ENCODE results near the gene DOP1A.

DOP1A gene

DNA sequence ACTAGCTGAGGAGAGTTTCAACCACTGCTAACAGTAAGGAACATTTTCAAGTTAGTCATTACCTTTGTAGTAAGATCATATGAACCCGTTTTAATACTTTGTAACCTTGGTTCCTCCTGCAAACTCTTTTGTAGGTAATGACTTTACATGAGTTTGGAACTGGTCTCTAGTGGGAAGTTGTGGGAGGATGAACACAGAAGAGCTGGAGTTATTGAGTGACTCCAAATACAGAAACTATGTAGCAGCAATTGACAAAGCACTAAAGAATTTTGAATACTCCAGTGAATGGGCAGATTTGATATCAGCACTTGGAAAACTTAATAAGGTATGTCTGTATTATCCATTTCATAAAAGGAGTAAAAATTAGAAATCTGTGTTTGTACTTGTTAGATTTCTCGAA, 29.3 kb downstream of the DOP1A start:
- Histone ChIP-seq H3K14ac (ENCODE audit: low read length) (no peak overlapping the region), H3K18ac (ENCODE audit: low read length) (no peak overlapping the region), H3K4ac (ENCODE audit: low read length) (no peak overlapping the region), H2BK12ac (ENCODE audit: low read length) (no peak overlapping the region), H3K9ac (ENCODE audit: low read depth, low read length, poor library complexity) (no peak overlapping the region), H3K9me3 (replicated peaks in 1 of 2; ENCODE audit: control insufficient read depth in 2 of 2, insufficient read depth in 1 of 2, low read depth in 1 of 2, low read length in 2 of 2) (no peaks in the 10 kb centered on the region), H2BK15ac (ENCODE audit: low read length) (no peak overlapping the region), H3K27me3 (ENCODE audit: control insufficient read depth in 3 of 3, insufficient read depth in 3 of 3, low read depth in 1 of 3, low read length in 3 of 3) (no peaks in the 10 kb centered on the region), H2BK120ac (ENCODE audit: low read depth, low read length) (no peak overlapping the region), H3K23ac (ENCODE audit: low read depth, low read length, poor library complexity) (no peak overlapping the region), H3K4me1 (ENCODE audit: control insufficient read depth in 2 of 2, insufficient read depth in 1 of 2, low read depth in 1 of 2, low read length in 2 of 2) (no peaks in the 10 kb centered on the region), H2BK5ac (ENCODE audit: low read length) (no peak overlapping the region), H3K36me3 (replicated peaks in 1 of 2; ENCODE audit: control insufficient read depth in 2 of 2, insufficient read depth in 2 of 2, low read length in 2 of 2) (peaks cover 0 to 3% of the 10 kb centered on the region in 2 donors), H2AK5ac (ENCODE audit: low read depth, low read length) (no peak overlapping the region), H4K8ac (ENCODE audit: low read depth, low read length) (no peak overlapping the region), H3K27ac (replicated peaks; ENCODE audit: low read length) (no peak overlapping the region), H3K4me2 (ENCODE audit: insufficient read depth, low read length, poor library complexity, severe bottlenecking) (no peak overlapping the region), H3K79me1 (ENCODE audit: low read depth, low read length) (no peaks in the 10 kb centered on the region), H3K4me3 (ENCODE audit: low read length in 2 of 2) (no peak overlapping the region), H4K91ac (ENCODE audit: low read depth, low read length, poor library complexity) (no peak overlapping the region), H2AFZ (ENCODE audit: low read length) (no peak overlapping the region)
- WGBS, 2 donors (ENCODE audit: extremely low coverage in 2 of 2, insufficient read length in 2 of 2, insufficient replicate concordance in 1 of 2): no CpG with 5 or more reads among the region's 2 CpGs
- no peak for DNase-seq (ENCODE audit: low spot score)

DNA sequence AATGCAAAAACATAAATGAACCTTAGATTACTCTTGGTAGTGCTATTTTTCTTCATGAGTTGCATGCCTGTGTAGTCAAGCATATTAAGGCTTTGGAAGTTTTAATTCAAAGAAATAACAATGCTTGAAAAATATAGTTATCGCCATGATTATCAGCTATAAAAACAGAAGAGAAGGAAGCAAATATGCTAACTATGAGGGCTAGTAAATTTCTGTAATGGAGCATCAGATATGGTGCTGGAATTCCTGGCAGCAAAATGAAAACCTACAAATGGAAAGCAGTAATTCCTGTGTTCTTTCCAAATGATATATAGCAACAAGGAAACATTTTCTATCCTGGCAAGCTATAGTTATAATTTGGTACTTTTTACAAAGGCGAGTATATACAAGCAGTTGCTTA, 29.7 kb downstream of the DOP1A start:
- no peak overlapping the region for H3K9ac ChIP-seq (ENCODE audit: low read depth, low read length, poor library complexity)
- no peak overlapping the region for H2BK12ac ChIP-seq (ENCODE audit: low read length)
- no peak overlapping the region for H4K91ac ChIP-seq (ENCODE audit: low read depth, low read length, poor library complexity)
- no peak overlapping the region for H2AFZ ChIP-seq (ENCODE audit: low read length)
- H2BK5ac ChIP-seq (ENCODE audit: low read length): no peak overlapping the region
- H3K4me1 ChIP-seq (ENCODE audit: control insufficient read depth in 2 of 2, insufficient read depth in 1 of 2, low read depth in 1 of 2, low read length in 2 of 2): no peaks in the 10 kb centered on the region
- no peaks in the 10 kb centered on the region for H3K79me1 ChIP-seq (ENCODE audit: low read depth, low read length)
- H3K27ac ChIP-seq (replicated peaks; ENCODE audit: low read length): no peak overlapping the region
- H3K4me3 ChIP-seq (ENCODE audit: low read length in 2 of 2): no peak overlapping the region
- no peak overlapping the region for H3K18ac ChIP-seq (ENCODE audit: low read length)
- H2BK120ac ChIP-seq (ENCODE audit: low read depth, low read length): no peak overlapping the region
- H3K4me2 ChIP-seq (ENCODE audit: insufficient read depth, low read length, poor library complexity, severe bottlenecking): no peak overlapping the region
- H3K23ac ChIP-seq (ENCODE audit: low read depth, low read length, poor library complexity): no peak overlapping the region
- no peak overlapping the region for H2AK5ac ChIP-seq (ENCODE audit: low read depth, low read length)
- H4K8ac ChIP-seq (ENCODE audit: low read depth, low read length): no peak overlapping the region
- DNase-seq (ENCODE audit: low spot score): no peak
- H3K36me3 ChIP-seq (replicated peaks in 1 of 2; ENCODE audit: control insufficient read depth in 2 of 2, insufficient read depth in 2 of 2, low read length in 2 of 2): peaks cover 0 to 4% of the 10 kb centered on the region in 2 donors
- H3K4ac ChIP-seq (ENCODE audit: low read length): no peak overlapping the region
- WGBS, 2 donors (ENCODE audit: extremely low coverage in 2 of 2, insufficient read length in 2 of 2, insufficient replicate concordance in 1 of 2): no CpG with 5 or more reads among the region's 2 CpGs
- no peaks in the 10 kb centered on the region for H3K9me3 ChIP-seq (replicated peaks in 1 of 2; ENCODE audit: control insufficient read depth in 2 of 2, insufficient read depth in 1 of 2, low read depth in 1 of 2, low read length in 2 of 2)
- no peak overlapping the region for H3K14ac ChIP-seq (ENCODE audit: low read length)
- no peaks in the 10 kb centered on the region for H3K27me3 ChIP-seq (ENCODE audit: control insufficient read depth in 3 of 3, insufficient read depth in 3 of 3, low read depth in 1 of 3, low read length in 3 of 3)
- H2BK15ac ChIP-seq (ENCODE audit: low read length): no peak overlapping the region

- Histone ChIP-seq H3K9me3 (replicated peaks in 1 of 2; ENCODE audit: control insufficient read depth in 2 of 2, insufficient read depth in 1 of 2, low read depth in 1 of 2, low read length in 2 of 2) (no peaks in the 10 kb centered on the region), H3K18ac (ENCODE audit: low read length) (no peak overlapping the region), H3K4me2 (ENCODE audit: insufficient read depth, low read length, poor library complexity, severe bottlenecking) (no peak overlapping the region), H3K79me1 (ENCODE audit: low read depth, low read length) (no peaks in the 10 kb centered on the region), H3K4me1 (ENCODE audit: control insufficient read depth in 2 of 2, insufficient read depth in 1 of 2, low read depth in 1 of 2, low read length in 2 of 2) (no peaks in the 10 kb centered on the region), H2BK15ac (ENCODE audit: low read length) (no peak overlapping the region), H2BK5ac (ENCODE audit: low read length) (no peak overlapping the region), H3K14ac (ENCODE audit: low read length) (no peak overlapping the region), H4K91ac (ENCODE audit: low read depth, low read length, poor library complexity) (no peak overlapping the region), H3K4me3 (ENCODE audit: low read length in 2 of 2) (no peak overlapping the region), H4K8ac (ENCODE audit: low read depth, low read length) (no peak overlapping the region), H3K23ac (ENCODE audit: low read depth, low read length, poor library complexity) (no peak overlapping the region), H2AK5ac (ENCODE audit: low read depth, low read length) (no peak overlapping the region), H3K4ac (ENCODE audit: low read length) (no peak overlapping the region), H3K9ac (ENCODE audit: low read depth, low read length, poor library complexity) (no peak overlapping the region), H3K27ac (replicated peaks; ENCODE audit: low read length) (no peak overlapping the region), H2AFZ (ENCODE audit: low read length) (no peak overlapping the region), H3K27me3 (ENCODE audit: control insufficient read depth in 3 of 3, insufficient read depth in 3 of 3, low read depth in 1 of 3, low read length in 3 of 3) (no peaks in the 10 kb centered on the region), H3K36me3 (replicated peaks in 1 of 2; ENCODE audit: control insufficient read depth in 2 of 2, insufficient read depth in 2 of 2, low read length in 2 of 2) (peaks cover 0 to 8% of the 10 kb centered on the region in 2 donors), H2BK12ac (ENCODE audit: low read length) (no peak overlapping the region), H2BK120ac (ENCODE audit: low read depth, low read length) (no peak overlapping the region)
- no CpG with 5 or more reads among the region's 1 CpG for WGBS, 2 donors (ENCODE audit: extremely low coverage in 2 of 2, insufficient read length in 2 of 2, insufficient replicate concordance in 1 of 2)
- no peak for DNase-seq (ENCODE audit: low spot score)
These were observed 30.2 kb downstream of the DOP1A start for GRCh38 chr6:83097675-83098074.

DNA sequence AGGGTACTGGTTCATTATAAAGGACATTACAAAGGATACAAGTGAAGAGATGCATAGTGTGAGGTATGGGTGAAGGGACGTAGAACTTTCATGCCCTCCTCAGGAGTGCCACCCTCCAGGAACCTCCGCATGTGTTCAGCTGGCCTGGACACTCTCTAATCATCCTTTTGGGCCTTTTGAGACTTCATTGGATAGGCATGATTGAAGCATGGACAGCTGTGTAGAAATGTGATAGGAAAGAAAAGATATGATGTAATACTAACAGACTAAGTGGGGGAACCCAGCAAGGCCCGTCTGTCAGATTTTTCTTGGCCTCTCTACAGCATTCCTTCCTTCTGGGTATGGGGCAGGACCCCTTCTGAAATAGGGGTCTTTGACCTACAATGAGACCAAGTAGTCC, 31.1 kb downstream of the DOP1A start:
- no peaks in the 10 kb centered on the region for H3K9me3 ChIP-seq (replicated peaks in 1 of 2; ENCODE audit: control insufficient read depth in 2 of 2, insufficient read depth in 1 of 2, low read depth in 1 of 2, low read length in 2 of 2)
- no peak overlapping the region for H3K27ac ChIP-seq (replicated peaks; ENCODE audit: low read length)
- no peaks in the 10 kb centered on the region for H3K27me3 ChIP-seq (ENCODE audit: control insufficient read depth in 3 of 3, insufficient read depth in 3 of 3, low read depth in 1 of 3, low read length in 3 of 3)
- no peak overlapping the region for H4K91ac ChIP-seq (ENCODE audit: low read depth, low read length, poor library complexity)
- no peak overlapping the region for H3K23ac ChIP-seq (ENCODE audit: low read depth, low read length, poor library complexity)
- H3K4me3 ChIP-seq (ENCODE audit: low read length in 2 of 2): no peak overlapping the region
- no peaks in the 10 kb centered on the region for H3K4me1 ChIP-seq (ENCODE audit: control insufficient read depth in 2 of 2, insufficient read depth in 1 of 2, low read depth in 1 of 2, low read length in 2 of 2)
- no peaks in the 10 kb centered on the region for H3K79me1 ChIP-seq (ENCODE audit: low read depth, low read length)
- H3K14ac ChIP-seq (ENCODE audit: low read length): no peak overlapping the region
- H4K8ac ChIP-seq (ENCODE audit: low read depth, low read length): no peak overlapping the region
- H3K4ac ChIP-seq (ENCODE audit: low read length): no peak overlapping the region
- H2BK15ac ChIP-seq (ENCODE audit: low read length): no peak overlapping the region
- no peak overlapping the region for H2BK12ac ChIP-seq (ENCODE audit: low read length)
- H3K36me3 ChIP-seq (replicated peaks in 1 of 2; ENCODE audit: control insufficient read depth in 2 of 2, insufficient read depth in 2 of 2, low read length in 2 of 2): peaks cover 0 to 8% of the 10 kb centered on the region in 2 donors
- no peak for DNase-seq (ENCODE audit: low spot score)
- H2BK120ac ChIP-seq (ENCODE audit: low read depth, low read length): no peak overlapping the region
- no peak overlapping the region for H3K9ac ChIP-seq (ENCODE audit: low read depth, low read length, poor library complexity)
- no peak overlapping the region for H2BK5ac ChIP-seq (ENCODE audit: low read length)
- no CpG with 5 or more reads among the region's 3 CpGs for WGBS, 2 donors (ENCODE audit: extremely low coverage in 2 of 2, insufficient read length in 2 of 2, insufficient replicate concordance in 1 of 2)
- no peak overlapping the region for H2AFZ ChIP-seq (ENCODE audit: low read length)
- H3K18ac ChIP-seq (ENCODE audit: low read length): no peak overlapping the region
- no peak overlapping the region for H2AK5ac ChIP-seq (ENCODE audit: low read depth, low read length)
- no peak overlapping the region for H3K4me2 ChIP-seq (ENCODE audit: insufficient read depth, low read length, poor library complexity, severe bottlenecking)

Measured in neuronal stem cell (in vitro differentiated cells).